NCI-H2029 (cell line): Measurements from ENCODE around the gene PTGER3.

Experiments
- DNase-seq: peaks from one replicate; lab custom pipeline; 2025; lab: John Stamatoyannopoulos, UW

The PTGER3 gene

GRCh38 chr1:71047635-71048607 lies at the start of gene PTGER3:
Gene PTGER3, minus strand, starts transcription at chr1:71047816. Its CDS starts 239 bp downstream, at chr1:71047577.
- DNase-seq: peak; percentile 21

DNA sequence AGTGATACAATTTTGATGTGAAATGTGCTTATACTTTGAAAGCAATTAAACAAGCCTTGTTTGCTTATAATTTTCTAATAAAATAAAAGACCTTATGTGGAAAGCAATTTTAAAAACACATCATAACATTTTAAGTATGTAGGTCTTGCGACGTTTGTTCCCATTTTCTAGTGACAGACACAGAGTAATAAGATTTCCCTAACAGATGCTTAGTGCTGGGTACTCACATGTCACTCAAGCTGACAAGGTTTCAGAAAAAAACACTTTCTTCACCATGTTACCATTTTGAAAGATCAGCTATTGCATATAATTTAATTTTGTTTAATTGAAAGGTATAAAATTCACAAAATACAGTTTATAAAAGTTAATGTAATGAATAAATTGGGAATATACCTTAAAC lies 47.3 kb upstream of the PTGER3 start:
- no peak for DNase-seq

- DNase-seq: no peak
These were observed 46.3 kb upstream of the PTGER3 start for GRCh38 chr1:71093938-71094337.

DNA sequence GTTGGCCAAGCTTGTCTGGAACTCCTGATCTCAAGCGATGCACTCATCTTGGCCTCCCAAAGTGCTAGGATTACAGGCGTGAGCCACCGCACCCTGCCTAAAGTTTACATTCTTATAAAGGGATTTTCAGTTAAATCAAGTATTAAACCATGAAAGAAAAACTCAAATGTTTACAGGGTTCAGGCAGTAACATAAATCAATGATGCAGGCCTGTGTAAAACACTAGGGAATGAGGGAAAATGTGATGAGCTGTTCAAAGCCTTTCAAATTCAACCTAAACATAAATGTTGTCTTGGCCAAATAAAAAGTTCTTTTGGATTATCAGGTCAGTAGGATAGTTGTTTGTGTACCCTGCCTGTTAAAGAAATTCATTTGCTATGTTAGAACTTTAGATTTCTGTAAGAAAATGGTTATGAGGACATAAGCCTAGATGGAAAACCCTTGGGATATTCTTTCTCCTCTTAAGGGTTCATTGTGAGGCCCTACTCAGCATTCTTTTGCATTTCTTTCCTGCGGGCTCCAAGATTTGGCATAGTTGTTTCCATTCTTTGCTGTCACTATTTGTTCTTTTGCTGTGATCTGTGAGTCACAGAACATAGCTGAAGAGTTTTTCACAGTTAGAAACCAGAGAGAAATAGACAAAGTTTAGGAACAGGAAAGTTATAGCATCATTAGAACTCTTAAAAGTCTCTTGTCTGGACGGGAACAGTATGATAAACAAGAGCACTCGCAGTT lies 42.1 kb upstream of the PTGER3 start:
- DNase-seq: no peak

- no peak for DNase-seq
These were observed 41.1 kb upstream of the PTGER3 start for GRCh38 chr1:71088645-71089287.

DNA sequence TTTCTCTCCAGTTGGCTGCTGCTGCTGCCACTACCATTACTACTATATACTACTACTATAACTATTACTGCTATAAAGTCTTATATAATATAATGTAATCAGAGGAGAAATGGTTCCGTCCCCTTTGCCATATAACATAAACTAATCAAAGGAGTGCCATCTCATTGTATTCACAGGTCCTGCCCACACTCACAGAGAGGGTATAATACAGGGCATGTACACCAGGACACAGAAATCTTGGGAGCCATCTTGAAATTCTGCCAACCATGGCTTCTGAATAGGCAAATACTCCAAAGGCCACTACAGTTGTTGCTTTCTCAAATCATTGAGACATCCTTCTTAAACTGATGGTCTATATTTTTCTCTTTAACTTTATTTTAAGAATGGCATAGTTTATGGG lies 40.1 kb upstream of the PTGER3 start:
- DNase-seq: no peak

DNA sequence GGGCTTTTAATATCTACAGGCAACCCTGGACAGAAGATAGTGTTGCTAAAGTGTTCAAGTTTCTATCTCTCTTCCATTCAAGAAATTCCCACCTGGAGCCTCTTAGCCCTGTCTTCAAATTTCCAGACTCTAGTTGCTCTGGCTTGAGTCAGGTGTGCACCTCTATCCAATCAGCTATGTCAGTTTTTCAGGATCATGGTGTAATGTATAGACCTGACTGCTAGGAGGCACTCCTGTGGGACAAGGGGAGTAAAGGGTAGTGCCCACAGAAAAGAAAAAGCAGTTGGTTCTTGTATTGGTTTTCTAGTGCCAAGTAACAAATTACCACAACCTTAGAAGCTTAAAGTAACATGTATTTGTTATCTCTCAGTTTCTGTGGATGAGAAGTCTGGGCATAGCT lies 39.4 kb upstream of the PTGER3 start:
- no peak for DNase-seq

DNA sequence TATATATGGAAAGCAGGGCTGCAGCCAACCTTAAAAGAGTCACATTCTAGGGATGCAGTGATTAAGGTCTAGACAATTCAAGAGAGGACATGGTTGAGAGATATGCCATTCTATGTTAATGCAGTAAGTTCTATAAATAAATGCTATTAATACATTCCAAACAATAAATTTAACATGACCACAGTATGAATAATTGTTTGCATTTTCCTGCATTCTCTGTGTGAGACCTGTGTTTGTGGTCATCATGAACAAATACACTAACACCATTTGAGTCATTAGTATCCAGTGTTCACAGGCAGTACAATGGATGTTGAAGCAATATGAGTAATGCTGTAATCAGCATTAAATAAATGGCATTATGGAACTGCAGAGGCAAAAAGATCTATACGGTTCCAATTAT lies 38.7 kb upstream of the PTGER3 start:
- DNase-seq: no peak

DNA sequence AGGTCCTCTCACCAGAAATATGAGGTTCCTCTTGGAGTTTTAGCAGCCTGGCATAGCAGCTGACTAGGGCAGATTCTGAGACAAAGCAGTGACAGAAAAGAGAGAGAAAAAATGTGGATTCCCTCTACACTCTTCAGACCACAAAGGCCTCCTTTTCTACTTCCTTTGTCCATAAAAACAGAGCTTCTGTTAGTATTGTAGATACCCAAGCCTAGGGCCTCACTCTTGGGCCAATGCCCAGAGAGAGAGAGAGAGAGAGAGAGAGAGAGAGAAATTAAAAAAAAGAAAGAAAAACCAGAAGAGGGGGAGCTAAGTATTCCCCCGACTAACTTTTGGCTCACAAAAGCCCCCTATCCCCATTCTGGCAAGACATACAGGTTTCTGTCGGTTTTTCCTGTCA lies 35.7 kb upstream of the PTGER3 start:
- no peak for DNase-seq

DNA sequence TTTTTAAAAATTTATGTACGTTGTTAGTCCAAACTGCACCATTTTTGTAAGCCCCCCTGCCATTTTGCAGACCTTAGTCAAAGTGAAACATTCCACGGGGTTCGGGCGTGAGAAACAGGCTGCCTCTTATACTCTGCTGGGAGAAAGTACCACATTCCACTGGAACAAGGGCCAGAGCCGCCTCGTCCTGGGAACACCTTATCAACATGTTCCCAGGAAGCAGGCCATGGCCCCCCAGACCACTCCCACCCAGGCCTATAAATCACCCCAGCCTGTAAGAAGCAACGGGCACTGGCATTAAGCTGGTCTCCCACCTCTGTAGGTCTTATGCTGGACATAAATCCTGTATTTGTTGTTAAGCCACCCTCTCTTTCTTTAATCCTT lies 34.1 kb upstream of the PTGER3 start:
- no peak for DNase-seq

DNA sequence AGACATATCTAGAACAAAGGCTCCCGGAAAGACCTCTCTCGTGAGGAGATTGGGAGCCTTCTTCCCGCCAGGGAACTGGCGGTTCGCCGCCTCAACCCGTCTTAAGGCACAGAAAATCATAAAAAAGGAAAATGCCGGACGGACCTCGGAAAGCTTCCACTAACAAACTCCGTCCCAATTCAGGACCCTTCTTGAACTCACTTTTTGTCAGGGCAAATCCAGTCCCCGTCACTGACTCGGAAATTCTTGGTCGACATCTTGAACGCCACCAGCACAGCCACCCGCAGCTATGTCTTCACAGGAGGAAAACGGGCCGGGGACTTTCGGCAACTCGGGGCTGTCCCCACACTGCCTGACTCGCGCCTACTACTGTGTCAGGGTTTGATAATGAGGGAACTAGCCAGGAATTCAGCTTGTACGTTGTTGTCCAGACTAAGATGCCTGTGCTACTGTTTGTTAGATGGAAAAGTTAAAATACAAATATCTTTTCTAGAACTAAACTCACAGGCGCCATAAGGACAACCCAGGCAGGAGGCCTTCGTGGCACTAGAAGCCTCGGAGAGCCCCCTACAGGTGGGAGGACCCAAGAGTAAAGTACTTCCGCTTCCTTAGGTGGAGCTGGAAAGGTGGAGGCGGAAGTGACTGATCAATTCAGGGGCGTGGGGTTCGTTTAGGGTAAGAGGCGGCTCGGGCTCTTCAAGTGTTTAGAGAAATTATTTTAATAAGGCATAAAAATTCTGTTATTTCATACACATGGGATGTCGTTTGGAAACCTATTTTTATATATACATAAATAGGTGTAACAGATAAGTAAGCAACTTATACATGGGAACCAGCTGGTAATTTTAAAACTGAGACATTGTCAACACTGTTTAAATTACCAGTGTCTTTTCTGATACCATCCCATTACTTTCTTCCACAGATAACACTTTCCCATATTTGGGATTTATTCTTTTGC lies 33.4 kb upstream of the PTGER3 start, which contains the start of gene ZRANB2:
Gene ZRANB2, minus strand, starts transcription at position 297 of the 958 bp plus-strand sequence. Its CDS starts 40 bp downstream, at position 257.
- DNase-seq: peak; percentile 98

DNA sequence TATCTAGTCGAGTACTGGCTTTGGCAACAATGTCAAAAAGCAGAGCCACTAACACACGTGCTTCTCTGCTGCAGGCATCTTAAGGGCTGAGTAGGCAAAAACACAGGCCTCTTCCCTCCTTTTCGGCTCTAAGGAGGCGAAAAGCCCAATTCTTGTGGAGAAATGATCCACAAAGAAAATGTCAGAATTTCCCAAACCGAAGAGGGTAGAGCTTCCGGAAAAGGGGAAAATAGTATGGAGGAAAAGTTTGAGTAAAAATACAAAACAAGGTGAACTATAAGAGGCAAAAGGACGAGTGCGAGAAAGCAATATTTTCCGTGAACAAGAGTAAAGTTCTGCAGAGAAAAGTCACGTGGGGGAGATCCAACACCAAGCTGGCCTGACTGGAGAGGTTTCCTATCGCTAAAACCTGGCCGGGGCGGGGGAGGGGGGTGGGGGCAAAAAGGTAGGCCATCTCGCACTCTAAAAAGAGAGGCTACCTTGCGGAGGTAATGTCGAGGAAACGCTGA lies 32.7 kb upstream of the PTGER3 start:
- no peak for DNase-seq

DNA sequence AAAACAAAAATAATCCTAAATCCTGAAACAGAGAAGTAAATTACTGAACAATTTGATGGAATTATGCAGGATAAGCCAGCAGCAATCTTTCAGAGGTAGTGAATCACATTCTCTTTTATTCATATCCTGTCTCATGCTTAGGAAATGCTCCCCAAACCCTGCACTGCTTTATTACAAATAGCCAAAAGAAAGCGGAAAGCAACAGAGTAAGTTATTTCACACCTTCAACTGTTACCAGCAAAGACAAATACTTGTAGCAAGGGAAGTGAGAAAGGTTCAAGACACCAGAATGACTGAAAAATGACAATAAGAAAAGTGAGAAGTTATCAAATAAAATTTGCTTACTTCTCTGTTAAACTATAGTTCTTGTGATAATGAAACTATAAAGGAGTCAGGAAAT lies 27.1 kb upstream of the PTGER3 start:
- DNase-seq: no peak

DNA sequence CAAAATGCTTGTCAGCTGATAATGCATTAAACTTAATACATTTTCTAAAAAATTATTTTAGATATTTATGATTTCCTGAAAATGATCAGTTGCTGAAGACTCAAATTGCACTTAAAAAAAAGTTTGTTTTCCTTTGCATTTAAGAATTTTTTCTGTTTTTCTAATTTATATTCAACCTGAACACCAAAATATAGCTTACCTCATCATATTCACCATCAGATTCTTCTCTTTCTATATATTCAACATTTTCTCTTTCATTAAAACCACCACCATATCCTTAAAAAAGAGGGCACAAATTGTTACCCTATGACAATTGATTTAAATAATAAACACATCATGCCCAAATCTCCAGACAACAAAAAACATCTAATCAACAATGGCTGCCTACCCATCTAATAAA lies 24.7 kb upstream of the PTGER3 start:
- DNase-seq: no peak

DNA sequence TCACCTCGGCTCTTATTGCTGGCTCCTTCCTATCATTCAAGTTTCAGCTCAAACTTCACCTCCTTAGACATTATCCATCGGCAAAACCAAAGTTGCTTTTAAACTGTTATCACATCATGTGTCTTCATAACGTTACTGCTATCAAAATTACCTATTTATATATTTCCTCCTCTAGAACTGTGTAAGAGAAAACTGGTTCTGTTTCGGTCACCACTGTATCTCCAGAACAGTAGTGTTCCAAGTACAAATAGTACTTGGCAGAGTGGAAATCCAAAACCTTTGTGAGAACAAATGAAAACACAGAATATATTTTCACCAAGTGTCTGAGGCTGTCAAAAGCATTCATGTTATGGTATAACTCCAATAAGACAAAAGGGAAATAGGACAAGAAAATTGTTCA lies 24.1 kb upstream of the PTGER3 start:
- DNase-seq: no peak

- no peak for DNase-seq
These were observed 21.0 kb upstream of the PTGER3 start for GRCh38 chr1:71068325-71069240.

DNA sequence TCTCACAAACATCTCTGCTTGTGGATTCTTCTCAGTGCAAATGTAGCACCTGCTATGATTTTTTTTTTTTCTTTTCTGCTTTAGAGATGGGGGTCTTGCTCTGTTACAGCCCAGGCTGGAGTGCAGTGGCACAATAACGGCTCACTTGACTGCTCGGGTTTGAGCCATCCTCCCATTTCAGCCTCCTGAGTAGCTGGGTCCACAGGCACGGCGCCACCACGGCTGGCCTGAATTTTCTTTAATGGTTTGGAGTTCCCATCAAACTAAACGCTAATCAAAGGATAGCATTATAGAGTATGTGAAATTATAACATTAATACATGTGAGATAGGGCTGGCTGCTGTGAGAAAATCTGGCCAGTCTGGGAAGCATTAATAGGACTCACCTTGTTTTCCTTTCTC lies 7.2 kb upstream of the PTGER3 start:
- no peak for DNase-seq

DNA sequence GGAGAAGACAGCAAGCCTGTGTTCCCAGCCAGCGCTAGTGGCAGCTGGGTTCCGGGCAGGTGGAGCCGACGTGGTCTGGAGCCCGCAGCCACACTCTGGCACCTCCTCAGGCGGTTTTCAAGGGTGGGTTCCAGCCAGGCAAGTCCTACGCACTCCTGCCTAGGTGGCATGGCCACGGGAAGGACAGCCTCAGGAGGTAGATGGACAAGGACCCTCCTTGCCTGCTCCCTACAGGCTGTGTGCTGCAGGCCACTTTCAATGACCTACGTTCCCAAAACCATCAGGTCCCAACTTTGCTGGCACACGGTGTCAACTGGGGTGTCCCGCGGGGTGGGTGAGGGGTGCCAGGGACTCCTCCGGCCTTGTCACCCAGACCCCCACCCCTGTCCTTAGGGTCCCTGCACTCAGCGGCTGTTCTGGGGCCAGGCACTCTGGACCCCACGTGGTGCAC lies 6.7 kb upstream of the PTGER3 start:
- no peak for DNase-seq

DNA sequence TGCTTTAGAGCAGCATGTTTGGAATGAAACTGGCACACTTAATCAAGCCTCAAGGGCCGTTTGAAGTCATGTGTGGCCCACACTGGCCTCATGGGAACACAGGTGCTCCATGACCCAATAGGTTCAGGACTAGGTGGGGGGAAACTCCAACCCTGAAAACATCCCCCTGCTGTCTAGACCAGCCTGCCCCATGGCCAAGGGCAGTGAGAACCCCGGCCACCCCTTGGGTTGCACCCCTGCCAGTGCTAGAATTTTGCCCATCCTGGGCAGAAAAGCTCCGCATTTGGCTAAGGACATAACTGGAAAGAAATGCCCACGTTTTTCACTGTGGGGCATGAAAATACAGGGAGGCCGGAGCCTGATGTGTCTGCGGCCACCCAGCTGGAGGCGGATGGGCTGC lies 6.1 kb upstream of the PTGER3 start:
- DNase-seq: no peak

DNA sequence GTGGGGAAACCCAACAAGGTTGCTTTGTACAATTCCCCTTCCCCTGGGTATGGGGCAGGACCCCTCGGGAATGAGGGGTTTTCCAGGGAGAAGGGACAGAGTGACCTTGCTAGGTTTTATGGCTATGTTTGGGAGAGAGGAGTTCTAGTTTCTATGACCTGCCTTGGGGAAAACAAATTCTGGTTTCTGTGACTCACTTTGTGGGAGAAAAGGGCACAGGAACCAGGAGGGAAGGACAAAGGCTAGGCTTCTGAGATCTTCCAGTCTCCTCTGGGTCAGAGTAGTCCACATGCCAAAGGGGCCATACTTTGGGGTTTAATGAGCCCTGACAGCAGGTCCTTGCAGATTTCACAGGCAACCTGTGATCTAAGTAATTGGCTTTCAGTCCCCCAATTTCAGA lies 5.5 kb upstream of the PTGER3 start:
- DNase-seq: no peak
